ENCODE results near the gene KRTAP12-3.

GRCh38 chr21:44650973-44651675, 6.6 kb upstream of the KRTAP12-3 start:
- no peak for TF ChIP-seq MAZ (IDR thresholded peaks at IDR 0.05; ENCODE audit: borderline replicate concordance, low read depth, low read length)
- no peak for TF ChIP-seq POLR2A (IDR thresholded peaks at IDR 0.05; ENCODE audit: low read length)
- TF ChIP-seq MAX (IDR thresholded peaks at IDR 0.05): no peak
- no peak for TF ChIP-seq PBX3 (IDR thresholded peaks at IDR 0.05)
- TF ChIP-seq CTCF (IDR thresholded peaks at IDR 0.05): no peak
- TF ChIP-seq EHMT2 (IDR thresholded peaks at IDR 0.05; ENCODE audit: low read depth): no peak
- no peak for TF ChIP-seq KDM1A (IDR thresholded peaks at IDR 0.05; ENCODE audit: low read depth)
- TF ChIP-seq RNF2 (IDR thresholded peaks at IDR 0.05; ENCODE audit: borderline replicate concordance, low read depth): no peak
- no peak for TF ChIP-seq TP53 (CRISPR knock-in tag; IDR thresholded peaks at IDR 0.05)
- TF ChIP-seq EP300 (IDR thresholded peaks at IDR 0.05): no peak

Measured in A549 (cell line).